HUES48 (cell line): ENCODE results near the gene KCNA4.
"Not testable (repeated sequence)": the region's sequence is repeated elsewhere in the genome, so short reads cannot be mapped to it uniquely, and the experiment has no call there.

Source experiments
- H3K27ac ChIP-seq: one replicate; pipeline ENCODE4 v1.7.0; 2013; ENCODE audit warnings: low read depth, low read length, inconsistent platforms
- H3K27me3 ChIP-seq: 2 replicates; pipeline ENCODE4 v1.6.1; 2013; ENCODE audit warnings: mild to moderate bottlenecking, low read length; ENCODE audit not compliant: control insufficient read depth, insufficient read depth
- H3K36me3 ChIP-seq: 2 replicates; pipeline ENCODE4 v1.6.1; 2013; ENCODE audit warnings: low read length; ENCODE audit not compliant: control insufficient read depth, insufficient read depth
- H3K4me1 ChIP-seq: 2 replicates; pipeline ENCODE4 v1.6.1; 2013; ENCODE audit warnings: mild to moderate bottlenecking, low read length; ENCODE audit not compliant: control insufficient read depth, insufficient read depth
- H3K4me3 ChIP-seq: 2 replicates; pipeline ENCODE4 v1.5.1; 2013; ENCODE audit warnings: mild to moderate bottlenecking, low read depth, low read length
- H3K9ac ChIP-seq: 2 replicates; pipeline ENCODE4 v1.6.1; 2013; ENCODE audit warnings: mild to moderate bottlenecking, low read depth, low read length, moderate library complexity
- H3K9me3 ChIP-seq: 2 replicates; pipeline ENCODE4 v1.6.1; 2013; ENCODE audit warnings: low read length; ENCODE audit not compliant: control insufficient read depth, insufficient read depth

Gene KCNA4

DNA sequence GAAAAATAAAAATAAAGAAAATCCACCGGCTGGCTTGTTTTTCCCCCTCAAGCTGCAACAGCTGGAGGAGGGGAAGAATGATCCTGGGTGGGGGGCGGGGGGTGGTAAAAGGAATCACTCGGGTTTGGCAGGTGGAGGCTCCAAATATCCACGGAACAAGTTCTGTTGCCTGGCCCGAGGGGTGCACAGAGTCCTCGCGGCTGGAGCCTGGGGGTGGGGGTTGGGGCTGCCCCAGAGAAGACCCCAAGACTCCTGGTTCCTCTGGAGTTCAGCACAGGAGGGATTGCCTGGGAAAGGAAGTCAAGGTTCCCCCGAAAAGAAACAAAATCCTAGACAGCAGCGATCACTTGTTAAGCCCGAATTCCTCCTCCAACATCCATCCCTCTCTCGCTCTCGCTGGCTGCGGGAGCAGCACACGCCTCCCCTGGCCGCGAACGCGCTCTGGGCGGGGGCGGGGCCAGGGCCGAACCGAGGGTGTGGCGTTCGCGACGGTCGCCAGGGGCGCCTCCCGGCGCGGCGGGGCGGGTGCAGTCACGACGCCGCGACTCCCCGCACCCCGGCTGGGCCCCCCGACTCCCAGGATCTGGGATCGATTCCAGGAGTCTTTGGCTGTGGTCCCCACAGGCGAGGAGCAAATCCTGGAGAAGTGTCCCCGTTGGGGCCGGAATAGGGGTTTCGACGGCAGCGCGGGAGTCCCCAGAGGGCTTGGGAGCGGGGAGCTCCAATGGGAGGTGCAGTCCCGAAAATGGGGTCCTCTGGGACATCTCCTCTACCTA lies at the start of gene KCNA4:
Gene KCNA4, minus strand, starts transcription at position 443 of the 776 bp plus-strand sequence. CDS start 4,352 bp downstream, outside the sequence.
- H3K27ac ChIP-seq, result no peak within 1 kb of the TSS
- H3K9ac ChIP-seq, result no peak within 1 kb of the TSS
- H3K4me1 ChIP-seq, result peaks cover 18% of the 10 kb centered on the region; the same call in 1 of the 2 replicates
- no peaks in the 10 kb centered on the region for H3K9me3 ChIP-seq
- peaks cover 100% of the 10 kb centered on the region for H3K27me3 ChIP-seq
- no peaks in the 10 kb centered on the region for H3K36me3 ChIP-seq
- peak within 1 kb of the TSS; percentile 51 for H3K4me3 ChIP-seq

DNA sequence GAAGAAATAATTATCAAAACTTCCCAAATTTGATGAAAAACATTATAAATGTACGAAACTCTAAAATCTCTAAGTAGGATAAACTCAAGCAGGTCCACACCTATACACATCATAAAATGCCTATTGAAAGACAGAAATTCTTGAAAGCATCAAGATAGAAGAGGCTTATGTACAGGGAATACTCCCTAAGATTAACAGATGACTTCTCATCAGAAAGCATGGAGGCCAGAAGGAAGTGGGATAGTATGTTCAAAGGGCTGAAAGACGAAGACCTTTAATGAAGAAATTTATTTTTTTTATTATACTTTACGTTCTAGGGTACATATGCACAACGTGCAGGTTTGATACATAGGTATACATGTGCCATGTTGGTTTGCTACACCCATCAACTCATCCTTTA lies 45.3 kb upstream of the KCNA4 start:
- H3K9ac ChIP-seq, result no peak overlapping the region
- H3K4me1 ChIP-seq, result no peaks in the 10 kb centered on the region
- H3K4me3 ChIP-seq, result no peak overlapping the region
- H3K27me3 ChIP-seq, result no peaks in the 10 kb centered on the region
- H3K9me3 ChIP-seq, result peaks cover 14% of the 10 kb centered on the region
- no peaks in the 10 kb centered on the region for H3K36me3 ChIP-seq
- H3K27ac ChIP-seq, result no peak overlapping the region

DNA sequence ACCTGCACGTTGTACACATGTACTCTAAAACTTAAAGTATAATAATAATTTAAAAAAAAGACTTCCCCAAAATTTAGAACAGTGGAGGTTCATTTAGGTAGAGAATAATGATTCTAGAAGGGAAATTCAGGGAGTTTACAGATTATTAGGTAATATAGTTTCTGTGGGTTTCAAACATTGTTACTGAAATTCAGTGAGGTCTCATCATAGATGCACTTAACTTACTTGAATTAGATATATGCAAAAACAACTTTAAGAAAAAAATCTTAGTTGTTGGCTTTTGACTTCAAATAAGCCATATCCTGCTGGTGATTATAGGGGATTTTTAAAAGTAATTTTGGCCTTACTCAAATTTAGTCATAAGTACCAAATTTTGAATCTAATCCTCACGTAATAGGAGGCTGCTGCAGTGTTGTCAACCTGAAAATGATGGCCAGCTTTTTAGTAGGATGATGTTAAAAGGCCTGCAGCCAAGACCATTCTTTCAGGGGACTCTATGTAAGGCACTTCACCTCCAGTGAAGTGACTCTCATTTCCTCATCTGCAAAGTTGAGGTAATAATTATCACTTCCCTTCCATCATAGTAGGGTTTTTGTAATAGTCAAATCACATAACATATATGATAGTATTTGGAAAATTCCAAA lies 42.5 kb upstream of the KCNA4 start:
- no peak overlapping the region for H3K27ac ChIP-seq
- no peaks in the 10 kb centered on the region for H3K36me3 ChIP-seq
- H3K4me1 ChIP-seq, result no peaks in the 10 kb centered on the region
- no peaks in the 10 kb centered on the region for H3K27me3 ChIP-seq
- no peak overlapping the region for H3K9ac ChIP-seq
- peaks cover 14% of the 10 kb centered on the region for H3K9me3 ChIP-seq
- H3K4me3 ChIP-seq, result no peak overlapping the region

DNA sequence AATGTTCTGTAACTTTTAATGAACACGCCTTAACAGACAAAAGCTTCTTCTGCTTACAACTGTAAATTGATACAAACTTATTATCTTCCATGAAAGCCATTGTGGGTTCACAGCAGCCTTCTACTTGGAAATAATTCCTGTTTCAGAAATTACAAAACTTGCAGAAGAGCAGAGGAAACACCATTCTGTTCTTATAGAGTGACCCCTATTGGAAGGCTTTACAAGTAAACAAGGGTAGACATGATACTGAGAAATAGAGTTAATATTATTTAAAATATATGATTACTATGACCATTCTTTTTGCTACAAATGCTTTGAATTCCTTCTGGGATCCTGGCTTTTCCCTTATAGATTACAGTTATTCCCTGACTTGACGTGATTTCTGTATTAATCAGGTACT lies 32.4 kb upstream of the KCNA4 start:
- H3K4me3 ChIP-seq, result no peak overlapping the region
- no peaks in the 10 kb centered on the region for H3K36me3 ChIP-seq

DNA sequence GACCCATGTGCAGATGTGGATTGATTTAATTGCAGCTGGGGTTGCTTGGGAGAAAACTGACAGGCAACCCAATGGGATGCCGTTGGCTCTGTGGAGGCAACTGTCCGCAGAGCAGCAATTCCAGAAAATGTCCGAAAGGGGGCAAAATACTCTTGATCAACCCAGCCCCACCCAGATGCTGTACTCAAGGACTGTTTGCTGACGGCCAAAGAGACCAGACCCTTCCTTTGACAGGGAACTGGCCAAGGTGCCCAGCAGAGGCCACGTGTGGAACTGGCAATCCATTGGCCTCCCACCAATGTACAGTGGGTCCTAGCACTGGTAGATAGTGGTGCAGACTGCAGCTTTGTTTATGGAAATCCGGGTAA lies 29.7 kb upstream of the KCNA4 start:
- Histone ChIP-seq H3K9me3 (no peaks in the 10 kb centered on the region), H3K9ac (no peak overlapping the region), H3K27ac (no peak overlapping the region), H3K4me1 (no peaks in the 10 kb centered on the region), H3K27me3 (peaks cover 29% of the 10 kb centered on the region), H3K36me3 (no peaks in the 10 kb centered on the region), H3K4me3 (no peak overlapping the region)

More for the DNA sequence above, 32.4 kb upstream of the KCNA4 start:
- Histone ChIP-seq H3K9me3 (no peaks in the 10 kb centered on the region), H3K9ac (no peak overlapping the region), H3K4me1 (no peaks in the 10 kb centered on the region), H3K27me3 (peaks cover 21% of the 10 kb centered on the region), H3K27ac (no peak overlapping the region)

DNA sequence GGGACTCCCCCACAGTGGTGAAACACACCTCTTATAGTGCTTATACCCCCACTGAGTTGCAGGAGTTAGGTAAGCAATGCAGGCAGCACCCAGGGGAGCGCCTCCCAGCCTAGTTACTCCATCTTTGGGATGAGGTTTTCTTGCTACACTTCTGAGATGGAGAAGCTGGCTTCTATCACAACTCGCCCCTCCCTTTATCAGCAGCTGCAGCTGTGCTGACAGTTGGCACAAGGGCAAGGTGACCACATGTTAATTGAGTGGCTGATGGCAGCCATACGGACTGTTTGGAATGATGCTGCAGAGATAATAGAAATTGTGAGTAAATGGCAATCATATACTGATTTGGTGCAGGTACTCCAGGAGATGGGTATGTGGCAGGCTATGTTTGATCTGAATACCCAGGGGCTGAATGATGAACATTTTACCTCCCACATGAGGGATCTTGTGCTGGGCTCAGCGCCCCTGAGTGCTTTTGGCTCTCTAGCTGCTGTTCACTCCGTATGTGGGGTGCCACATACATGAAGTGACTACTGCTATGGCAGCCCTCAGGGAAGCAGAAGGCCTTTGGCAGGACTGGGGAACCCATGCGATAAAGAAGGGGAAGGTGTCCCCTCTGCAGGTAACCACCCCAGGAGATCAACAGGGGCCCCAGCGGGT lies 29.2 kb upstream of the KCNA4 start:
- no peak overlapping the region for H3K9ac ChIP-seq

DNA sequence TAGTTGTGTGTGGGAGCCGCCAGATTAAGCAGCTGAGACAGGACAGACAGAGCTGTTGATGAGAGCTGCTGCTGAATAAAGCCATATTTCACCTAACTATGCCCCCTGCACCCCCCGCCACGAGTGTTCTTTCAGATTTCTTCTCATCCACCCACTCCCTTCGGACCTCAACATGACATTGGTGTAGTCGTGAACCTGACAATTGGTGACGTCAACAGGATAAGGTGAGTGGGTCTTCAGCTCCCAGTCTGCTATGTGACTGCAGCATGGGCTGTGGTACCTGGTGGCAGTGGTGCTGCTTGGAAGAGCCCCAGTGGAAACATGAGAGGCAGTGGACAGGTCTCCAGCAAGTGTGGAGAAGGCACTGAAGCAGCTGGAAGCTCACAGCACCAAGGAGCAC lies 28.3 kb upstream of the KCNA4 start:
- Histone ChIP-seq H3K36me3 (no peaks in the 10 kb centered on the region), H3K9me3 (no peaks in the 10 kb centered on the region), H3K4me1 (no peaks in the 10 kb centered on the region), H3K9ac (no peak overlapping the region), H3K4me3 (no peak overlapping the region), H3K27me3 (peaks cover 40% of the 10 kb centered on the region), H3K27ac (no peak overlapping the region)

More for the DNA sequence above, 29.2 kb upstream of the KCNA4 start:
- Histone ChIP-seq H3K9me3 (no peaks in the 10 kb centered on the region), H3K4me1 (no peaks in the 10 kb centered on the region), H3K27me3 (peaks cover 34% of the 10 kb centered on the region), H3K36me3 (no peaks in the 10 kb centered on the region), H3K4me3 (no peak overlapping the region), H3K27ac (no peak overlapping the region)

DNA sequence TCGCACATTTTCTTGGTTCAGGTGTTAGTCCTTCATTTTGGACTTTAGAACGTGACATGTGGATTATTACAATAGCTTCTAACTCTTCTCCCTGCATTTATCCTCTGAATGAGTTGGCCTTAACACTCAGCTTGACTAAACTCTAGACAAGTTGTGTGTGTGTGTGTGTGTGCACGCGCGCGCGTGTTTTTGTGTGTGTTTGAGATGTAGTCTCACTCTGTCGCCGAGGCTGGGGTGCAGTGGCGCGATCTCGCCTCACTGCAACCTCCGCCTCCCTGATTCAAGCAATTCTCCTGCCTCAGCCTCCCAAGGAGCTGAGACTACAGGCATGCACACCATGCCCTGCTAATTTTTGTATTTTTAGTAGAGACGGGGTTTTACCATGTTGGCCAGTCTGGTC lies 24.3 kb upstream of the KCNA4 start:
- no peaks in the 10 kb centered on the region for H3K9me3 ChIP-seq
- H3K36me3 ChIP-seq, result no peaks in the 10 kb centered on the region
- no peak overlapping the region for H3K4me3 ChIP-seq
- H3K9ac ChIP-seq, result no peak overlapping the region
- H3K27me3 ChIP-seq, result peaks cover 75% of the 10 kb centered on the region
- no peaks in the 10 kb centered on the region for H3K4me1 ChIP-seq
- H3K27ac ChIP-seq, result no peak overlapping the region

DNA sequence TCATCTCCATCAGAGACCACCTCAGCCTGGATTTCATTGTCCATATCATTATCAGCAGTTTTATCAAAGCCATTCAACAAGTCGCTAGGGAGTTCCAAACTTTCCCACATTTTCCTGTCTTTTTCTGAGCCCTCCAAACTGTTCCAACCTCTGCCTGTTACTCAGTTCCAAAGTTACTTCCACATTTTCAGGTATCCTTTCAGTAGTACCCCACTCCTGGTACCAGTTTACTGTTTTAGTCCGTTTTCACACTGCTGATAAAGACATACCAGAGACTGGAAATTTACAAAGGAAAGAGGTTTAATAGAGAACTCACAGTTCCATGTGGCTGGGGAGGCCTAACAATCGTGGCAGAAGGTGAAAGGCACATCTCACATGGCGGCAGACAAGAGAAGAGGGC lies 17.9 kb upstream of the KCNA4 start:
- peaks cover 98% of the 10 kb centered on the region for H3K27me3 ChIP-seq
- H3K27ac ChIP-seq, H3K9me3 ChIP-seq, H3K4me3 ChIP-seq, H3K9ac ChIP-seq, H3K4me1 ChIP-seq, H3K36me3 ChIP-seq: not testable (repeated sequence)

DNA sequence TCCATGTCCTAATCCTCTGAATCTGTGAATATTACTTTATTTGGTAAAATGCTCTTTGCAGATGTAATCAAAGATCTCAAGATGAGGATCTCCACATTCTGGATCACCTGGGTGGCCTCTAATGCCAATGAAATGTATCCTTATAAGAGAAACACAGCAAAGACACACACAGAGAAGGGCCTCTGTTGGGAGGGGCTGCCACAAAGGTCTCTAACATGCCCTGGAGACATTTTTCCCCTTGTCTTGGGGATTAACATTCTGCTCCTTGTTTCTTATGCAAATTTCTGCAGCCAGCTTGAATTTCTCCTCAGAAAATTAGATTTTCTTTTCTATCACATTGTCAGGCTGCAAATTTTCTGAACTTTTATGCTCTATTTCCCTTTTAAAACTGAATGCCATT lies 17.3 kb upstream of the KCNA4 start:
- H3K9me3 ChIP-seq, H3K27ac ChIP-seq, H3K4me1 ChIP-seq, H3K4me3 ChIP-seq, H3K36me3 ChIP-seq, H3K9ac ChIP-seq: not testable (repeated sequence)
- peaks cover 100% of the 10 kb centered on the region for H3K27me3 ChIP-seq
